ENCODE measurements around the gene ZC3H18.

GRCh38 chr16:88619859-88620815 is 49.9 kb downstream of the ZC3H18 start:
- no peak for TF ChIP-seq CSDC2 (CRISPR knock-in tag; IDR thresholded peaks at IDR 0.05)
- no peak for TF ChIP-seq ZNF70 (CRISPR knock-in tag; IDR thresholded peaks at IDR 0.05)
- no peak for TF ChIP-seq ZC3H10 (CRISPR knock-in tag; IDR thresholded peaks at IDR 0.05)
- no peak for TF ChIP-seq ARNTL (CRISPR knock-in tag; IDR thresholded peaks at IDR 0.05; ENCODE audit: borderline replicate concordance, low read depth)
- TF ChIP-seq RARB (CRISPR knock-in tag; IDR thresholded peaks at IDR 0.05): no peak
- TF ChIP-seq CREB5 (CRISPR knock-in tag; IDR thresholded peaks at IDR 0.05; ENCODE audit: low read depth): no peak
- TF ChIP-seq, protein P1, sequence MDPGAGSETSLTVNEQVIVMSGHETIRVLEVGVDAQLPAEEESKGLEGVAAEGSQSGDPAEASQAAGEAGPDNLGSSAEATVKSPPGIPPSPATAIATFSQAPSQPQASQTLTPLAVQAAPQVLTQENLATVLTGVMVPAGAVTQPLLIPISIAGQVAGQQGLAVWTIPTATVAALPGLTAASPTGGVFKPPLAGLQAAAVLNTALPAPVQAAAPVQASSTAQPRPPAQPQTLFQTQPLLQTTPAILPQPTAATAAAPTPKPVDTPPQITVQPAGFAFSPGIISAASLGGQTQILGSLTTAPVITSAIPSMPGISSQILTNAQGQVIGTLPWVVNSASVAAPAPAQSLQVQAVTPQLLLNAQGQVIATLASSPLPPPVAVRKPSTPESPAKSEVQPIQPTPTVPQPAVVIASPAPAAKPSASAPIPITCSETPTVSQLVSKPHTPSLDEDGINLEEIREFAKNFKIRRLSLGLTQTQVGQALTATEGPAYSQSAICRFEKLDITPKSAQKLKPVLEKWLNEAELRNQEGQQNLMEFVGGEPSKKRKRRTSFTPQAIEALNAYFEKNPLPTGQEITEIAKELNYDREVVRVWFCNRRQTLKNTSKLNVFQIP (CRISPR knock-in tag; IDR thresholded peaks at IDR 0.05; ENCODE audit: borderline replicate concordance, low read depth): no peak
- no peak for TF ChIP-seq TCF4 (CRISPR knock-in tag; IDR thresholded peaks at IDR 0.05; ENCODE audit: borderline replicate concordance)
- TF ChIP-seq, protein P2, sequence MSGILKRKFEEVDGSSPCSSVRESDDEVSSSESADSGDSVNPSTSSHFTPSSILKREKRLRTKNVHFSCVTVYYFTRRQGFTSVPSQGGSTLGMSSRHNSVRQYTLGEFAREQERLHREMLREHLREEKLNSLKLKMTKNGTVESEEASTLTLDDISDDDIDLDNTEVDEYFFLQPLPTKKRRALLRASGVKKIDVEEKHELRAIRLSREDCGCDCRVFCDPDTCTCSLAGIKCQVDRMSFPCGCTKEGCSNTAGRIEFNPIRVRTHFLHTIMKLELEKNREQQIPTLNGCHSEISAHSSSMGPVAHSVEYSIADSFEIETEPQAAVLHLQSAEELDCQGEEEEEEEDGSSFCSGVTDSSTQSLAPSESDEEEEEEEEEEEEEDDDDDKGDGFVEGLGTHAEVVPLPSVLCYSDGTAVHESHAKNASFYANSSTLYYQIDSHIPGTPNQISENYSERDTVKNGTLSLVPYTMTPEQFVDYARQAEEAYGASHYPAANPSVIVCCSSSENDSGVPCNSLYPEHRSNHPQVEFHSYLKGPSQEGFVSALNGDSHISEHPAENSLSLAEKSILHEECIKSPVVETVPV (CRISPR knock-in tag; IDR thresholded peaks at IDR 0.05): no peak
- TF ChIP-seq ZNF565 (CRISPR knock-in tag; conservative IDR thresholded peaks at IDR 0.05; ENCODE audit: low read depth): no peak
- no peak for TF ChIP-seq BACH2 (CRISPR knock-in tag; IDR thresholded peaks at IDR 0.05; ENCODE audit: borderline replicate concordance)

Data from SK-N-SH treated with all-trans-retinoic acid at 6 μM for 48 hours (cell line).